Astrocyte of the cerebellum (primary cell): Measurements from ENCODE around the gene PEX19.

Experiments
- DNase-seq: peaks from one replicate; pipeline ENCODE4 v3.0.0-alpha.2; 2011; ENCODE audit warnings: low read depth
- H3K4me3 ChIP-seq: 2 replicates; pipeline ENCODE4 v1.5.1; 2011; ENCODE audit warnings: mild to moderate bottlenecking, low read depth, low read length, moderate library complexity
- CTCF ChIP-seq: IDR thresholded peaks from 2 replicates; pipeline ENCODE4 v1.5.1; 2012; ENCODE audit warnings: low read length, low read depth, moderate library complexity, mild to moderate bottlenecking; ENCODE audit errors: missing control alignments
- in situ Hi-C: cut with HindIII; loops from 2 replicates; pipeline ENCODE4 v1.10.0; 2017; ENCODE audit warnings: low sequenced_read_pairs

PEX19 gene

GRCh38 chr1:160284220-160284781 is 632 bp downstream of the PEX19 start:
- no peak for TF ChIP-seq CTCF
- no peak for DNase-seq
- in situ Hi-C loops, result no loop called here

GRCh38 chr1:160282807-160283206 is 2.1 kb downstream of the PEX19 start:
- no peak overlapping the region for H3K4me3 ChIP-seq
- no peak for DNase-seq
- no peak for TF ChIP-seq CTCF
- in situ Hi-C loops, result no loop called here

More at GRCh38 chr1:160284220-160284781, 632 bp downstream of the PEX19 start:
- peak overlapping the region; percentile 96 for H3K4me3 ChIP-seq

GRCh38 chr1:160277987-160278386 is 6.9 kb downstream of the PEX19 start:
- no peak for DNase-seq
- TF ChIP-seq CTCF, result no peak
- in situ Hi-C loops, result loop anchor here (5.0 kb wide), 1 partner anchor 49 kb away; no protein-coding TSS in a partner anchor
- no peak overlapping the region for H3K4me3 ChIP-seq

GRCh38 chr1:160277330-160277729 is 7.6 kb downstream of the PEX19 start:
- in situ Hi-C loops, result loop anchor here (5.0 kb wide), 1 partner anchor 50 kb away; no protein-coding TSS in a partner anchor
- no peak for DNase-seq
- no peak overlapping the region for H3K4me3 ChIP-seq
- TF ChIP-seq CTCF, result no peak

GRCh38 chr1:160271025-160271424 is 13.9 kb downstream of the PEX19 start:
- in situ Hi-C loops, result no loop called here
- H3K4me3 ChIP-seq, result no peak overlapping the region
- no peak for DNase-seq
- no peak for TF ChIP-seq CTCF

GRCh38 chr1:160267284-160267991 is 17.5 kb downstream of the PEX19 start:
- no peak for TF ChIP-seq CTCF
- no peak overlapping the region for H3K4me3 ChIP-seq
- in situ Hi-C loops, result no loop called here
- no peak for DNase-seq
